CD4-positive, alpha-beta T cell treated with Interferon alpha-2 for 1 hour (primary cell): ENCODE data around the gene SYNGR1.
"Not testable (repeated sequence)": the region's sequence is repeated elsewhere in the genome, so short reads cannot be mapped to it uniquely, and the experiment has no call there.

Experiments
- DNase-seq, 2 donors: peaks; one replicate each; pipeline ENCODE4 v3.0.0-alpha.2; 2020 to 2022

The SYNGR1 gene

DNA sequence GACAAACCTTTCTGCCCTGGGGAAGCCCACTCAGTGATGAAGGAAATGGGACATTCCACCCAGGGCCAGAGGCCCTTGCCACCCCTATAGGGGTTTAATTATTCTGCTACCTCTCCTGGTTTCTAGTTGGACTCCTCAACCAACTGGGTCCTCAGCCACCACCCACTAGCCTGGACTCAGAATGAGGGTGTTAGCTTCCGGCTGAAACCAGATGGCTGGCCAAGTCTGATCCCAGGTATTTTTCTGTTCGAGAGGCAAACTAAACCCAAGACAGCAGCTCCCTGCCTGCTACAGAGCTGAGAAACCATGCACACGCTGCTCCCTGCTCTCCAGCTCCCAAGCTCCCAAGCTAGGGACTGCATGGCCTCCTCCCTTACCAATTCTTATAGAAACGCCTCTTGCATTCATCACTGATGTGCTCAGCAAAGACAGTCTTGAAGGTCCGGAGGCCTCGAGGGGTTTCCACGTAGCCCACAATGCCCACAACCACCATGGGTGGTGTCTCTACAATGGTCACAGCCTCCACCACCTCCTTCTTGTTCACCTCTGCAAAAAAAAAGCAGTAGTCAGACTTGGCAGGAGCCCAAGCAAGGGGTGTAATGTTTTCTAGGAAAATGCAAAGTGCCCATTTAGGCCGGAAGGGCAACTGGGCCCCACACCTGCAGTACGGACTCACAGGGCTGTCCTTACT, 32.6 kb upstream of the SYNGR1 start:
- DNase-seq = peak; percentile 30 to 58

DNA sequence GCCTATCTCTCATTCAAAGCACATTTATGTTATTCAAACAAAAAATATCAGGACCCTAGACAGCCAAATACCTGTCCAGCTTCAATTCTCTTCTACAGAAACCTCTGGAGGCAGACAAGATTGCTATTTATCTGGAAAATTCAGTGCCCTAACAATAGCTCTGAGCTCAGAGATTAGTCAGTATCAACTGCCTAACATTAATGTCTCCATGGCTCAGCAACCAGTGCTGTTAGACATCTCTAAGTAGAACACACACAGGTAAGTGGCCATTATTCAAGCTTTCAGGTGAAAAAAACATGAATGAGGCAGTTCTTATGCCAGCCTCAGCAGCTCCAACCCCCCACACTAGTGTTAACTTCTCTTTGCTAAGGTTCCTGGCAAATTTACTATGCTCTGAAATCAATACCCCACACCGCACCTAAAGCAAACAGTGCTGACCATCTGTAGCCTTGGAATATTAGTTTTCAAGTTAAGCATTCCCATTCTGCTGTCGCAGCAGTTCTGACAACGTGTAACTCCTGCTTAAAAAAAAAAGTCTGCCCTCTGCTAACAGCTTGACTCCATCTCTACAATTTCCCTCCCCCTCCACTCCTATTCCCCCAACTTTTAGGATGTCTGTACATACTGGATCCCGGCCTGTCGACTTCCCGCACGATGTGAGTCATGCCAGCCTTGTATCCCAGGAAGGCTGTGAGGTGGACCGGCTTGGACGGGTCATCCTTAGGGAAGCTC, 31.9 kb upstream of the SYNGR1 start:
- no peak for DNase-seq

DNA sequence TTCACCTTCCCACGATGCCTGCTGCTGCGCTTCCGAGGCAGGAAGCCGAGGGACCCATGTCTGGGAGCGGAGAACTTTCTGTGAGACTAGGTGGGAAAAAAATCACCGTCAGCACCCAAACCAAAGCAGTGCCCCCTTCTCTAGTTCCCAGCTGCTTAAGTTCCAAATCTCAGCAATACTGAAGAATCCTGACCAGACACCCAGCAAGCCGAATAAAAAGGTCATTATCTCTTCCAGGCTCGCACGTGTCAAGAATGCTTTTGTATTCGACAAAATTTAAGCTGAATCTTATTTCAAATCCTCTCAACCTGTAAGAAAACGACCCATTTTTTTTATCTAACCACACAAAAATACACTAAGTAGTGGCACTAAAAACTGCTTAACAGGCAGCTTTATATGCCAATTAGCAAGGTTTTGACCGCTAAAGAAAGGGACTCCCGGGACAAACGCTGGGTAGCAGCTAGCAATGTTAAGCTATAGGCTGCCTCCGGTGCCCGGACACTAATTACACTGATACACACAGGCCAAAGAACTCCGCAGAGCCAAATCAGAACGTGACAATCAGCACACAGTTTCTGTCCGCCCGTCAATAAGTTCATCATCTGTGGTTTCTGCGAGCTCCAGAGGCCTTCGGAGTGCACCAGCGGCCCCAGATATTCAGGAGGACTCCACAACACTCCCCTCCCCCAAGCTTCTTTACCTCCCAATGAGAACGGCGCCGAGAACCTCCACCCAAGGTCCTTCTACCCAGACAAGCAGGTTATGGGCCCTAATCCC, 31.1 kb upstream of the SYNGR1 start:
- peak in 1 of 2 donors; percentile 62 for DNase-seq

DNA sequence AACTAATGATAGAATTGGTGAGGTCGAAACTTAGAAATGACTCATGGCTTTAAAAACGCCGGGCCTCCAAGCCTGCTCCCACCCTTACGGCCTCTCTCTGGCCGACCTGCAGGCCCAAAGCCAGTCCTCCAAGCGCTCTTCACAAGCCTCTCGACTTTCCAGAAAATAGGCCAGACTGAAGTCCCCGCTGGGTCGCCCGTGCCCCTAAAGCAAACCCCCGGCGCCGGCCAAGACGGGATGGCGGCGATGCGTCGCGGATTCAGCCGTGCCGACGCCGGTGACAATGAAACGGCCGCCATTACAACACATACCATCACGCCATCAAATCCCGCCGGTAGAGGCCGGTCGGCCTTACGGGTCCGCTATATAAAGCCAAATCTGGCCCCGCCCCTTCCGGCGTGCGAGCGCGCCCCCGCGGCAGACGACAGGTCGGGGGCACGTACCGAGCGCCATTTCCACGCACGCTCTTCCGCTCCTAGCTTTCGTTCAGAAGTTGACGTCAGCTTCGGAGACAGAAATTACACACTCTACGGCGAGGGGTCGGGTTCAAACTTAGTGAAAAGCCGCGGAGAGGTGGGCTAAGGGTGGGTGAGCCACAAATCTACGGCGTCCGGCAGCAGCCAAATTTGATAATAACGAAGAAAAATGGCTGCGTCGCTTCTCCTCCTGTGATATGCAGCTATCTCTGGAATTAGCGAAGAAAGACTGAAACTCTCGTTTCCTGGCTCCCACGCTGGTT, 30.3 kb upstream of the SYNGR1 start, which contains the start of gene RPL3:
Gene RPL3, minus strand, starts transcription at position 340 of the 739 bp plus-strand sequence. Its CDS starts 26 bp downstream, at position 314.
- DNase-seq = peak; percentile 98

DNA sequence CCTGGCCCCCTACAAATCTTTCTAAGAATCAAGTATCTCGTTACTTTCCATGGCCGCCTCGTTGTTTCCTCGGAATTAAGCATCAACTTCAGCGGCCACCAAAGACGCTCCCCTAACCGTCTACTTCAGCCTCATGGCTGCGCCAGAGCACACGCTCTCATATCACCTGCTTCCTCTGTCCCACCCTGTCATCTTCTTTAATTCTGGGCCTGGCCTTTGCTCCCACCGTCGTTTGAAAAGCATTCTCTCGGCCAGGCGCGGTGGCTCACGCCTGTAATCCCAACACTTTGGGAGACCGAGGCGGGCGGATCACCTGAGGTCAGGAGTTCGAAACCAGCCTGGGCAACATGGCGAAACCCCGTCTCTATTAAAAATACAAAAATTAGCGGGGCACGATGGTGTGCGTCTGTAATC, 29.2 kb upstream of the SYNGR1 start:
- DNase-seq = not testable (repeated sequence)

DNA sequence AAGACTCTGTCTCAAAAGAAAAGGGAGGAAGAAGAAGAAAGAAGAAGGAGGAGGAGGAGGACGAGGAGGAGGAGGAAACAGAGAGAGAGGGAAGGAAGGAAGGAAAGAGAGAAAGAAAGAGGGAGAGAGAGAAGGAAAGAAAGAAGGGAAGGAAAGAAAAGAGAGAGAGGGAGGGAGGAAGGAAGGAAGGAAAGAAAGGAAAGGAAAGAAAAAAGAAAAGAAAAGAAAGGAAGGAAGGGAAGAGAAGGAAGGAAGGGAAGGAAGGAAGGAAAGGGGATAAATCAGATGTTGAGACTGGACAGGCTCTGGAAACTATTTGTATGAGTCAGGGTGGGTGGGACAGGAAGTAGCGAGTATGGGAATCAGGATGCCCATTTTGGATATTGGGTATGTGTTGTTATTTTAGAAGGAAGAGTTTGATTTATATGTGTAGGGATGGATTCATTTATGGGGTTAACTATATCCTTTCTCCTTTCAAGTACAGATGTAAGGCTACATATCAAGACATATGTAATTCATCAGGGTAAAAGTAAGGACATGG, 24.3 kb upstream of the SYNGR1 start:
- DNase-seq = no peak

DNA sequence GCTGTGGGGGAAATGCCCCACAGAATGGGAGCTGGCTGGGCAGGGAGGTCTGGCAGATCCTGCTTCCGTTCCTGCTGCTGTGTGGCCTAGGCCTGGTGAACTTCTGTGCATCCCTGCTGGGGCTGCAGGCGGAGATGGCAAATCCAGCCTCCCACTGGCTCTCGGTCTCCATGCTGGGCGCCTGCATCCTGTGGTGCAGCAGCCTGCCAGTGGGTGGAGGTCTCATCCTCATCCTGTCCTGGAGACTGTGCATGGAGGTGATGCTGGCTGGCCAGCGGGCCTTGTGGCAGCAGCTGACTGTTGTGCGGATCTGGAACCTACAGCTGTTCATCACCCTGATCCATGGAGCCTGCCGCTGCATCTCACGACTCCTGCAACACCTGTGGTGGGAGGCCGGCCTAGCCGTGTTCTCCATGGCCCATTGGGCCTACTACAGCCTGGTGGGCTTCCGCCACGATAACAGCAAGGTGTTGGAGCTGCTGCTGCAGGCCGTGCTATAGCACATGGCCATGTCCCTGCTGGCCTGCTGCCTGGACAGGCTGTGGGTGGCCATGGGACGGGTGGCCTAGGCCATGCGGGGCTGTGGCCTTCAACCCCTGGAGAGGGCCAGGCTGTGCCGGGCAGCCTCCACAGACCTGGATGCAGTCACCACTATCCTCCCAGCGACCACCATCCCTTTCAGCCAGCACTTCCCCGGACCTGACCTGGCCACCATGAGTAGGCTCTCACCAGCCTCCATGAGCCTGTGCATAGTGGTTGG, 21.6 kb upstream of the SYNGR1 start:
- DNase-seq = no peak

DNA sequence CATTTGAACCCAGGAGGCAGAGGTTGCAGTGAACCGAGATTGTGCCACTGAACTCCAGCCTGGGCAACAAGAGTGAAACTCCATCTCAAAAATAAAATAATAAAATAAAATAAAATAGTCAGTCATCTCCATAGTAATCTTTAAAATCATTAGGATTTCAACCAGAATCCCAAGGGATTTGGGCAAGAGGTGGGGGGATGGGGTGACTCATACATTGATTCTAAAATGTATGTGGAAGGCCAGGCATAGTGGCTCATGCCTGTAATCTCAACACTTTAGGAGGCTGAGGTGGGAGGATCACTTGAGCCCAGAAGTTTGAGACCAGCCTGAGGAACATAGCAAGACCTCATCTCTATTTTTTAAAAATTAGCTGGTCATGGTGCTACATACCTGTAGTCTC, 19.2 kb upstream of the SYNGR1 start:
- DNase-seq = not testable (repeated sequence)

DNA sequence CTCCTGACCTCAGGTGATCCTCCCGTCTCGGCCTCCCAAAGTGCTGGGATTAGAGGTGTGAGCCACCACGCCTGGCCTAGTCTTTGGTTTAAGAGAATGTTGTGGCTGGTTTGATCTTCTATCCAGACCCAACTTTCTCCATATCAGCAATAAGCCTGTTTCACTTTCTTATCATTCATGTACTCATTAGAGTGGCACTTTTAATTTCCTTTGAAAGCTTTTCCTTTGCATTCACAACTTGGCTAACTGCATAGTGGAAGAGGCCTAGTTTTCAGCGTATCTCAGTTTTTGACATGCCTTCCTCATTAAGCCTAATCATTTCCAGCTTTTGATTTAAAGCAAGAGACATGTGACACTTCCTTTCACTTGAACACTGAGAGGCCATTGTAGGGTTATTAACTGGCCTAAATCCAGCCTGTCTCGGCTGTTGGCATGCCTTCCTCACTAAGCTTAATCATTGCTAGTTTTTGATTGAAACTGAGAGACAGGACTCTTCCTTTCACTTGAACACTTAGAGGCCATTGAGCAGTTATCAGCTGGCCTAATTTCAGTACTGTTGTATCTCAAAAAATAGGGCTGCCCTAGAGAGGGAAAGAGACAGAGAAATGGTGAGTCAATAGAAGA, 17.2 kb upstream of the SYNGR1 start:
- no peak for DNase-seq

DNA sequence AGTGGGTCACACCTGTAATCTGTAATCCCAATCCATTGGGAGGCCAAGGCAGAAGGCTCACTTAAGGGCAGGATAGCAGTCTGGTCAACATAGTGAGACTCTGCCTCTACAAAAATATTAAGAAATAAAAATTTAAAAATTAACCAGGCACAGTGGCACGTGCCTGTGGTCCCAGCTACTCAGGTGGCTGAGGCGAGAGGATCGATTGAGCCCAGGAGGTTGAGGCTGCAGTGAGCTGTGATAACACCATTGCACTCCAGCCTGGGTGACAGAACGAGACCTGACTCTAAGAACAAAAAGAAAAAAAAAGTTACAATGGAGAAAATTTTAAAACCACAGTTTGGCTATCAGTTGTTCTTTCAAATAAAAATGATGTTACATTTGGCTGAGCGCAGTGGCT, 13.4 kb upstream of the SYNGR1 start:
- no peak for DNase-seq

DNA sequence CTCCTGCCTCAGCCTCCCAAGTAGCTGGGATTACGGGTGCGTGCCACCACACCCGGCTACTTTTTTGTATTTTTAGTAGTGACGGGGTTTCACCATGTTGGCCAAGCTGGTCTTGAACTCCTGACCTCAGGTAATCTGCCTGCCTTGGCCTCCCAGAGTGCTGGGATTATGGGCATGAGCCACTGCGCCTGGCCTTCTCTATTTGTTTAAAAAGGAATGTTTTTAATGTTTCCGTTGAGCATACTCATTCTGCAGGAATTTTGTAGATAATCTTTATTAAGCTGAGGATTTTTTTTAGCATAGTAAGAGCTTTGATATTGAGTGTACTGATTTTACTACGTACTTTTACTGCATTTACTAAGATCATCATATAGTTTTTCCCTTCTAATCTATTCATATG, 10.0 kb upstream of the SYNGR1 start:
- not testable (repeated sequence) for DNase-seq

DNA sequence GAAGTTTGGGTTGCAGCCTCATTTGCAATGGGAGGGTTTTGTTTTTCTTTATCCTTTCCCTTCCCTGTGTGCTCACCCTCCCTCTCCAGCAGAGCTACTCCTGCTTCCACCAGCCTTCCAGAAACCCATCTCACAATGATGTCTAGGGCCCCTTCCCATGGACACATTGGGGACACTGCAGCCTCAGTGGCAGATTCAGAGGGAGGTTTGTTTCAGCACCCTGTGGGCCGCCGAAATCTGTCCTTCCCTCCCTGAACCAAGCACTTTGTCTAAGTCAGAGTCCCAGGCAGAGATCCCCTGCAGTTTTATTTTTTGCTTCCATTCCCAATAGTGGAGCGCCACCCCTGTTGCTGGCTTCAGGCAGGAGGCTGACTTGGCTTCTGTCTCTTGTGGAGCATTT, 8.6 kb upstream of the SYNGR1 start:
- DNase-seq = no peak

DNA sequence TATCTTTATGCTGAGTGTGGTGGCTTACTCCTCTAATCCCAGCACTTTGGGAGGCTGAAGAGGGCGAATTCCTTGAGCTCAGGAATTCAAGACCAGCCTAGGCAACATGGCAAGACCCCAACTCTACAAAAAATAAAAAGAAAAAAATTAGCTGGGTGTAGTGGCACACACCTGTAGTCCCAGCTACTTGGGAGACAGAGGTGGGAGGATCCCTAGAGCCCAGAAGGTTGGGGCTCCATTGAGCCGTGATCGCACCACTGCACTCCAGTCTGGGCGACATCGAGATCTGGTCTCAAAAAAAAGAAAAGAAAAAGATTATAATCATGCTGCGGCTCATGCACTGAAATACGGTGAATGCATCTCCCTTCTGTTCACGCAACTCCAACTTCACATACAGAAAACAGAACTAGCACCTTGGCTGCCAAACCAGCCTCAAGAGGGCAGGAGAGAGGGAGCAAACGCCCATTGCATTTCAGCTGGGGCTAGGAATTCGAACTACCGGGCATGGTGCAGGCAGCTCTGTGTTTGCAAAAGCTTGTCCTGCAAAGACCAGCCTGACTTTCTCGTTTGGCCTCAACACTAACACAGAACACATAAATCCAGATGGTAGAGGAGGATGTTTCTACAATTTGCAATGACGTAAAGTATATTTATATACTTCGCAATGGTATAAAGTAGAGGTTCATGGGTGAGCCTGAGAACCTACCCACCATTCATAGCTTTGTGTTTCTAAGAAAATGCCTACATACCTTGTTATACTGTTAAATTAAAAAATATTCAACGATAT, 6.3 kb upstream of the SYNGR1 start:
- peak; percentile 62 to 68 for DNase-seq

DNA sequence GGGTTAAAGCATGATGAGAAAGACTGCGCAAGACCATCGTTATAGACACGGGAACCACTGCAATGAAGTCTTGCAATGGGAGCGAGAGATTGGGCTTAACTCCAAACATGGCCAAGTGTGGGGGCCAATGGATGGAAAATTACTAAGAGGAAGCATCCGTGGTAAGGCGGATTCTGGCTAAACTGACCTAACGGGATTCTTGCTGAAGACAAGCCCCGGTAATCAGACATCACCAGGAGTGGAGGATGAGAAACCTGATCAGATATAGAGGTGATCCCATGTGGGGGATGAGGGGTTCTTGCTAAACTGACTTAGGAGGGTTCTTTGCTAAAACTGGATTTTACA, 5.8 kb upstream of the SYNGR1 start:
- DNase-seq = no peak

DNA sequence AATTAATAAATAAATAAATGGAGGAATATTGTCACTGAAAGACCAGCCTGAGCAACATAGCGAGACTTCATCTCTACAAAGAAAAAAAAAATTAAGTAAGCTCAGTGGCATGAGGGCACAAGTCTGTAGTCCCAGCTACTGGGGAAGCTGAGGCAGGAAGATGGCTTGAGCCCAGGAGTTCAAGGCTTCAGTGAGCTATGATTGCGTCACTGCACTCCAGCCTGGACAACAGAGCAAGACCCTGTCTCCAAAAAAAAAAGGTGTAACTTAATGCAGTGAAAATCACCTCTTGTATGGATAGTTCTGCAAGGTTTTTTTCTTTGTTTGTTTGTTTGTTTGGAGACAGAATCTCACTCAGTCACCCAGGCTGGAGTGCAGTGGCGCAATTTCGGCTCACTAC, 4.6 kb upstream of the SYNGR1 start:
- no peak for DNase-seq

DNA sequence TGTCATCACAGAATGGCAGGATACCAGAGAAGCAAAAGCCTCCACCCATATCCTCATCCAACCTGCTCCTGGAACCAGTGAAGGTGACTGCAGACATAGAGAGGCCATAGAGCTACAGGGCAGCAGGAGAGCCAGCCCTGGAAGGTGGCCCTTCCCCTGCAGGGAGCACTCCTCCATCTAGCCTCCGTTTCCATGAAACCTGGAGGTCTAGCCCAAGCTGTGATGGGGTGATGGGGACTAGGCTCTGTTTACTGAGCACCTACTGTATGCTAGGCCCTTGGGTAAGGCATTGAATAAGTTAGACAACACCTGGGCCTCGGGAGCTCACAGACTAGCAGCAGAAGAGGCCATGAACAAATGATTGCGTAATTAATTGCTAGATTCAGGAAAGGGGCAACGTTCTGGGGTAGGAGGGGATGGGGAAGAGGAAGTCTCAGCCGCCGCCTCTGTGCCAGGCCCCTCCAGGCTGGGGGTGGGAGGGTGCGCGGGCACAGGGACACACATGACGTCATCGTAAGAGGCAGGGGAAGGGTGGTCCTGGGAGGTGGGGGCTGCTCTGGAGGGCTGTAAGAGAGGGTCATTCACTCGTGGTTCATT, 784 bp upstream of the SYNGR1 start:
- DNase-seq = peak; percentile 11 to 27

DNA sequence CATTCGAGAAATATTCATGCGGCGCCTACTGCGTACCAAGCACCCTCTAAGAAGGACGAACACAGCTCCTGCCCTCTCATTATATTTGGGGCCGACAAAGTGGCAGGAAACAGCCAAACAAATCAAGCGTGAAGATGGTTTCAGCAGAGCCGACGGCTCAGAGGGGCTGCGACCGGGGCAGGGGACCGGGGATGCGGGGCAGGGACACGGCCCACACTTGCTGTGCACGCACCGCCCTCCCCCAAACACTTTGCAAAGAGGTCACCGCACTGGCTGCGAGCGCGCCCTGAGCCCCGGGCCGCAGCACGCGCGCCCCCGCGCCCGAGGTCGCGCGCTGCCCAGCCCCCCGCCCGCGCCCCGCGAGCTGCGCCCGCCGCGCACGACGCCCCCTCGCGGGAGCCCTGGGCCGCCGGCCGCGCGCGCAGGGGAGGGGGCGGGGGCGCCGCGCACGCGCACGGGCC, 255 bp upstream of the SYNGR1 start:
- DNase-seq = peak; percentile 21 to 25

DNA sequence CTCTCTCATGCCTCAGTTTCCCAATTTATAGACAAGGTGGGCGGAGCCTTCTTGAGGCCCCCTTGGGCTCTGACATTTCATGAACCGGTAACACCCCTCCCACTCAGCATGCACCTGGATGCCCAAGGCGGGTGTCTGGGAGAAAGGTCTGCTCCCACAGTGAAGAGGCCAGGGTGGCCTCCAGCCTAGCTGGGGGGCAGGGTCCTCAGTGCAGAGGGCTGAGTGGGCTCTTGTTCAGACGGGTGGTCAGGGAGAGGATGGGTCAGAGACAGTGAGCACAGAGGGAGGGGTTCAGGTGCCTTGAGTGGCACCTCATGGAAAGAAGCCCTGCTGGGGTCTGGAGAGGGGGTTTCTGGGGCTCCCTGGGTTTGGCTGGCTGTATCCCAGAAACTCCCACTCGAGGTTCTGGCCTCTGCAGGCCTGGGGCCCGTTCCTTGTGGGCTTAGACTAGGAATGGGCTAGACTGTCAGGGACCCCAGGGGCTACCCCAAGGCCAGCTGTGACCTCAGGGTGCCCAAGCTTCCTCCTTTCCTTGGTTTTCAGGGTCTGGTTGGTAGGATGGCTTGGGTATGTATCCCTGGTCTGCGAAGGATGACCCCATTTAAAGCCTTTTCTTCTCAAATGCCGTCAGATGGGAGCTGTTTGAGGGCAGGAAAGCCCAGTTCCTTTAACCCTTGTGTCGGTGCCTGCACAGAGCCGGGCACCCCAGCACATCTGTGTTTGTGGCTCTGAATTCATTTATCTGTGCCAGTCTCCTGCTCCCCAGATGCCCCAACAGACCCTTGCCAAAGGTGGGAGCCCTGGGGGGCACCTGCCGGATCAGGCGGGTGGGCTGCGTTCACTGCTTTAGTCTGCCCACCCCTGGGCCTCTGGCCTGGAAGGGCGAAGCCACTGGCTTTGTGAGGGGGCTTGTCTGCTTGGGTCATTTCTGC, 1.2 kb downstream of the SYNGR1 start:
- no peak for DNase-seq

DNA sequence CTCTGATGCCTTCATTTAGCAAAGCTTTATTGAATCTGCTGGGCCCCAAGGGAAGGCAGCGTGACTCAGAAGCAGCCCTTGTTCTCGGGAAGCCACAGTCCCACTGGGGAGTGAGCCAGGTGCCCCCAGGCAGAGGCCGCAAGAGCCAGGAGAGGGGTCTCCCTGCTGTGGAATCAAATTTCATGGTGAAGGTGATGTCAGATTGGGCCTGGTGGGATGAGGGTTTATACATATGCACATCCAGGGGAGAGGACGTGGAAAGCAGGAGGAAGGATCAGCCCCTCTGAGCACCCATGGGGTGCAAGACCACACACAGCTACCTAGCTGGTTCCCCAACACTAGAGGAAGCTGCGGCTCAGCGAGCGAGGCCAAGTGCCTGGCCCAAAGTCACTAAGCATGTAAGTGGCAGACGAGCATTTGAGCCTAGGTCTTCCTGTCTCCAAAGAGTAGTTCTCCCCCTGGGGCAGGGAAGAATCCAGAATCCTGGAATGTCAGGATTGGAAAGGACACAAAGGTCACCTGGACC, 2.0 kb downstream of the SYNGR1 start:
- DNase-seq = peak in 1 of 2 donors; percentile 26
